Kidney glomerular epithelial cell (primary cell): Measurements from ENCODE around the gene TP53I11.

Experiments used
- DNase-seq: peaks from one replicate; lab custom pipeline; 2025; lab: John Stamatoyannopoulos, UW

TP53I11 gene

DNA sequence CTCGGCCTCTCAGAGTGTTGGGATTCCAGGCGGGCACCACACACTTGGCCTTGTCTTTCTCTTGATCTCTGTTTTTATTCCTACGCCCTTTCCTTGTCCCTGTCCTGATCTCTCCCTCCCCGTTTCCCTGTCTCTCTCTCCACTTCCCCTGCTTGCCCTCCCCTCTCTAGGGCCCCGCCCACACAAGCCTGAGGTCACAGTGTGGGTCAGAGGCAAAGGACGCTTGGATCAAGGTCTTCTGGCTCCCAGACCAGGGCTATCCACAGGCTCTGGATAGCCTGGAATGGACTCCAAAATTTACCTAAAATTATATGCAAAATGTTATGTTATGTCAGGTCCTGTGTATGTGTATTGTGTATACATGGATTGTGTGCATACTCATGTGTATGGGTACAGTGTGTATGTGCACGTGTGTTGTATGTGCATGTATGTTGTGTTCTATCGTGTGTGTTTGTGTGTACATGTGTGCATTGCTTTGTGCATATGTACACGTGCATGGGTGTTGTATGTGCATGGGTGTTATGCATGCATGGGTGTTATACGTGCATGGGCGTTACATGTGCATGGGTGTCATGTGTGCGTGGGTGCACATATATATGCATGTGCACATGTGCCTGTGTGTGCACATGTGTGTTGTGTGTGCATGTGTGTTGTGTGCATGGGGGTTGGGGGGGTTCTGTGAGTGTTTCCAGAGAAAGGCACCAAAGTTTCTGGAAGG lies 38.3 kb downstream of the TP53I11 start:
- DNase-seq = no peak

DNA sequence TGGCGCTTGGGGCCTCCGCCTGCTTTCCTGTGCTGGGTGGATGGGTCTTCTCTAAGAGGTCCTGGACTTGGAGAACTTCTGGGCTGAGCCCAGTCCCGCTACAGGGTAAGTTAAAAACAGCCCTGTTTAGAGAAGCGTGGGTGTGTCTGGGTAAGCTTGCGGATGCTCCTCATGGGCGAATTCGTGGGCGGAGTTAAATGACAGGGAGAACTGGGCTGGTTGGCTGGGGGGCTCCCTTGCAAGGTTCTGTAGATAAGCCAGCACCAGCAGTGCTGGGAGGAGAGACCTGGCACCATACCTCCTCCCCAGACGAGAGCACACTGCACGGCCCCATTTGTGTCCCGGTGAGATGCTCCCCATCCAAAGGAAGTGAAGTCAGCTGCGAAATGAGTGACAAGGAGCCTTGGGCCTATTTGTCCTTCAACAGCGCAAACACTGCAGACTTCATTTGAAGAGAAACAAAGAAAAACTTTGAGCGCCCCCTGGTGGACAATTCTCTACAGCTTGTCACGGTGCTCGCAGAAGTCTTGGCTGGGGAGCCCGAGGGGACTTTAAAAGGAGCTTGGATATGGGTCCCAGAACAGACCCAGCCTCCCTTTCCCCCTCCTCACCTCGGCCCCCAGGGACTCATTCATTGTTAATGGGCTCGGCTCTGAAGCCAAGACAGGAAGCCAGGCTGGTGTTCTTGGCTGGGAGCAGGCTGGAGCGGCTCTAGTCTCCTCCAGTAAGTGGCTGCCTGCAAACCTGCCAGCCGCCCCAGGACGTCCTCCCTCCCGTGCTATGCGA lies 39.5 kb downstream of the TP53I11 start:
- DNase-seq = peak; percentile 51

DNA sequence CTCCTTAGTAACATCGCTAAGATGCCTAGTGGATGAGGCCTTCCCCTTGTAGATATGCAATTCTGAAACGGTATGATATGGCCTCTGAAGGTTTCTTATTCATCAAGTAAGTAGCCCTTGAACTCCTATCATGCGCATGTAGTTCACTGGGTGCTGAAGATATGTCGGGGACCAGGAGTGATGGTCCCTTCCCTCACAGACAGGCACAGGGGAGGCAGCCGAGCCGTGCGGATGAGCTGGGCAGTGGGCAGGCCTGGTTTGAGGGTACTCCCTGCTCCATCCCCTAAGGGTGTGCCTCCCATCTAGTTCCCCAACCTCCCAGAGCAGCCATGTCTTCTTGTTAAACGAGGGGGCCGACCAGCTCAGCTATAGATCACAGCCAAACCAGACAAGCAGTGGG lies 40.1 kb downstream of the TP53I11 start:
- DNase-seq = no peak

DNA sequence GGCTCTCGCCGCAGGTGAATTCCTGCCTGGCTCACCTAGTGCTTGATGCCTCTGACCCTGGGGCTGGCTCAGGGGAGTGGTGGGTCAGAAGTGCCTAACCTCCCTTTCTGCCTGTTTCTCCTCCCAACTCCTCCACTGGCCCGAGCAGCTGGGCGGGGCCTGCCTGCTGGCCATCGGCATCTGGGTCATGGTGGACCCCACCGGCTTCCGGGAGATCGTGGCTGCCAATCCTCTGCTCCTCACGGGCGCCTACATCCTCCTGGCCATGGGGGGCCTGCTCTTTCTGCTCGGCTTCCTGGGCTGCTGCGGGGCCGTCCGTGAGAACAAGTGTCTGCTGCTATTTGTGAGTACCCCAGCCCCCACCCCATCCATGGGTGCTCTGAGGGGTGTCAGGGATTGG lies 41.1 kb downstream of the TP53I11 start:
- no peak for DNase-seq

DNA sequence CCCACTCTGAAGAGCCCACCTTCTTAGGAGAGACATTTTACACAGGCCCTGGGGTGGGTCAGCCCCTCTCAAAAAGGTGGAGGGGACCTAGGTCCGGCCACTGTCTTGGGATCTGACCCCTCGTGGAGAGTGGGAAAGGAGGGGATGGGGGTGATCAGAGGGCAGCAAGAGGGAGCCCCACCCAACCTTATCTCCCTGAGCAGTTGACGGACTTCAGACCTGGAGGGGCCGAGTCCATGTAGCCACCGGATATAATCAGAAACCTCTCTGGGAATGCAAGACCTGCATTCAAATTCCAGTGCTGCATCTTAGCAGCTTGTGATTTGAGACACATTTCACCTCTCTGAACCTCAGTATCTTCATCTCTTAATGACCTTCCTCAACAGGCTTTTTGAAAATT lies 44.0 kb downstream of the TP53I11 start:
- DNase-seq = no peak

DNA sequence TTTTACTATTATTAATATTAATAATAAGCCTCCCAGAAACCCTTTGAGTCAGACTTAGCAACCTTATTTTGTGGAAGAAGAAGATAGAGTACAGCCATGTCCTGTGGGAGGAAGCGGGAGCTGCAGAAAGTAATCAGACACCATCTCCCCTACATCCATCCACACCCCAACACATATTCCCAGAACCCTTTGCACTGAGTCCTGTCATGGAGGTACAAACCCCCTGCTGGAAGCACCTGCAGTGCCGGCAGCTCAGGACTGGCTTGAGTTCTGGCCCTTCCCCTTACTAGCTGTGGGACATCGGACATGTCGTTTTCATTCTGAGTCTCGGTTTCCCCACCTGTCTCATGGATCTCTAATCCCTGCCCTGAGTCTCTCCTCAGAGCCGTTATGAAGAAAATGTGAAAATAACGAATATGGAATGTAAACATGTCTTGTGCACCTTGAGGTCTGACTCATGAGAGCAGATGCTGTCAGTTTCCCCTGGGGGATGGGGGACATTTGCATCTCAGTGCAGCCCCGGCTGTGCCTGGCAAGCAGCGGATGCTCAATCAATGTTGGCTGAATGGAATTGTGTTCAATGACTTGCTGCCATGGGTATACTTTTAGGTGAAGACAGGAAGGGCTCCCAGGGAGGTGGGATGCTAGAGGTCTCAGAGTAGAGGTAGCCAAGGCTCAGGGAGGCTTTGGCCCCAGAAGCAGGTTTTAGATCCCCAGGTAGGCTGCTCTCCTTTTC lies 45.4 kb downstream of the TP53I11 start:
- no peak for DNase-seq

DNA sequence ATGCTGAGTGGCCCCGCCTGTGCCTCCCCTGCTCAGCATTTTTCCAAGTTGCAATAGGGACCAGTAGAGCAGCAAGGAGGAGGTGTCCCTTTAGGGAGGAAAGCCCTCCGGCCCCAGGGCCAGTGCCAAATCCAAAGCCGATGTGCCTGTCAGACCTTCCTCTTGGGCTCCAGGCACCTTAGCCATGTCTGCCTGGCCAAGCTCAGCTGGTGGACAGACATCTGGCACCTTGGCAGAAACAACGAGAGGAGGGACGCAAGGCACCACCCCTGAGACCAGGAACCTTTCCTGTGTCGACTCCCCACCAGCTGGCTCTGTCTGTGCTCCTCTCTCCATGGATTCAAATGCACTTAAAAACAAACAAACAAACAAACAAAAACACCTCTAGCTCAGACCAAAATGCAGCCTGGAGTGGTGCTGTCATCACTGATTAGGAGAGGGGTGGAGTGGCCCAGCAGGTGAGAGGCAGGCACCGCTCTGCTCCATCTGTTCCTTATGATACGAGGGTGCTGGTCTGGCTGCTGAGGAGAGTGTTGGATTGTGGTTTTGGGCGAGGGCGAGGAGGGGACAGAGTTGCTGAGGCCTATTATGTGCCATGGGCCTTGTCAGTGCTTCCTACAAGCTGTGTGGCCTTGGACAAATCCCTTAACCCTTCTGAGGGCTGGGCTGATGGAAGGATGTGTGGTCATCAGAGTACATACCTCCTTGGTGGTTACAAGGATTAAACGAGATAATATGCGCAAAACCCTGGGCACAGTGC lies 46.2 kb downstream of the TP53I11 start:
- no peak for DNase-seq

DNA sequence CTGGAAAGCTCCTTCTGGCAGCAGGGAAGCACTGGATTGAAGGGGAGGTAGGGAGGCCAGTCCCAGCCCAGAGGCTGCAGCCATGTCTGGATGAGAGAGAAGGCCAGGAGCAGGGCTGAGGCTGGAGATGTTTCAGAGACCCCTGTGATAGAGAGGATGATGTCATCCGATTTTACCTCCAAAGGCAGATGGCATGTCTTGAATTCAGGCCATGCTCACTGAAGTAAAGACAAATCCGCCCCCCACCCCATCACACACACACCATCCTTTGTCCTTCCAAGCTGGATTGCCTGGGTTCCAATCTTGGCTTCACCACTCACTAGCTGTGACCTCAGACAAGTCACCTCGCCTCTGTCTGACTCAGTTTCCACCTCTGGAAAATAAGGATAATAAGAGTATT lies 47.2 kb downstream of the TP53I11 start:
- DNase-seq = no peak

DNA sequence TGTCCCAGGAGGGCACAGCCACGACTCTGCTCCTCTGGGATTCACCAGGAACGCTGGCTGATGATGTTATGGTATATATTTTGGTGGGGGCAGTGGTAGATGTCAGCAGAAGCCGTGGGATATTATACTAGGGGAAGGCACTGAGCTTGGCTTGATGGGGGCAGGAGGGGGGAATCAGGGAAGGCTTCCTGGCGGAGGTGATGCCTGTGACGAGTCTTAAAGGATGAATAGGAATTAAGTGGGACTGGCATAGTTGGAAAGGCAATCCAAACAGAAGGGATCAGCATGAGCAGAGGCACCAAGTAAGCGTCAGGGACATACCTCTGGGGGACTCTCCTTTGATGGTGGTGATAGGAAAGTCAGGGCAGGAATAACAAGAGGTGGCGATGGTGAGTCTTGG lies 47.6 kb downstream of the TP53I11 start:
- no peak for DNase-seq

DNA sequence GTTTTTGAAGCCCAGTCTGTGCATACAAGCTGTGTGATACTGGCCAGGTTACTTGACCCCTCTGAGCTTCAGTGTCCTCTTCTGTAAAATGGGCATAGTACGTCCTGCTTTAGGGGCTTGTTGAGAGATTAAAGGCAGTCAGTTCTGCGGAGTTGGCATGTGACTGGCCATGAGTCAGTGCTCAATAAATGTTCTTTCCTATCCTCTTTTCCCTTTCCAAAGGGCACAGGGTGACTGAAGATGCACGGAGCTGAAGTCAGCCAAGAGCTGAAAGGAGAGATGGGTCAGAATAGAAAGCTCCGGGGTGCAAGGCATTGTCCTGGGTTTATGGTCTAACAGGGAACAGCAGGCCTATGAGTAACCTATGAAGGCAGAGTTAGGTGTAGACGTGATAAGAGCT lies 48.9 kb downstream of the TP53I11 start:
- no peak for DNase-seq

DNA sequence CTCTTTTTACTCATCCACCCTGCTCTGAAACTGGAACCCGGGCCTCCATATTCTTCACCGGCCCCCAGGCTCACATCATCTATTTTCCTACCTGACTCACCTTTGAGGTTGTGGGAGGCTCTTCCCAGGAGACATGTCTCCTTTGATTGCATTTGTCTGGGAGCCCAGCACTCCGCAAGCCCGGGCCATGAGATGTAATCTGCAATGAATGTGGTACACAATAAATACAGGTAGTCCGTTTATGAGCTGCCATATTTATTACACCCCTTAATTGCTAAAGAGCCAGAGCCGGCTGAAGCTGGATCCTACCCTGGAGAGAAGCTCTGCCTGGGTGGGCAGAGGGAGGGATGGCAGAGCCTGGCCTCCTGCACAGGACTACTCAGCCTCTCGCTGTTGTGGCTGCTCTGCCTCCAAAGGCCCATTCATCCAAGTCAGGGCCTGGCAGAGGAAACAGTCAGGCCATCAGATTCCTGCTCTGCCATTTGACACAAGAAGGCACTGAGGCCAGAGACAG lies 49.5 kb downstream of the TP53I11 start:
- DNase-seq = no peak

DNA sequence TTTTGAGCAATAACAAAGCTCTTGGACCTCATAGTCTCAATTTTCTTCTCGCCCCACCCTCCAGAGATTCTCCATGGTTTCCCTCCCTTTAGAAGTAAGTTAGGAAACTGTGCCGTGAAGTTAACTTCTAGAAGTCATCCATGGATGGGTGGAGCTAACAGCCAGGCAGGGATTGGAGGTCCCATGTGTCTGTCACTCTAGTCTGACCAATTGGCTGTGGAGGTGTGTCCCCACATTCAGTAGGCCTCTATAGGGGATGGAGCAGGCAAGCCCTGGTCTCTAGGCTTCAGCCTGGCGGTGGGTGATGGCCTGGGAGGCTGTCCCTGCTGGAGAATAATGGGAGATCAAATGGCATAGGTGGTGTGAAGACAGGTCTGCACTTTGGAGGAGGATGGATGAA lies 50.7 kb downstream of the TP53I11 start:
- DNase-seq = no peak

DNA sequence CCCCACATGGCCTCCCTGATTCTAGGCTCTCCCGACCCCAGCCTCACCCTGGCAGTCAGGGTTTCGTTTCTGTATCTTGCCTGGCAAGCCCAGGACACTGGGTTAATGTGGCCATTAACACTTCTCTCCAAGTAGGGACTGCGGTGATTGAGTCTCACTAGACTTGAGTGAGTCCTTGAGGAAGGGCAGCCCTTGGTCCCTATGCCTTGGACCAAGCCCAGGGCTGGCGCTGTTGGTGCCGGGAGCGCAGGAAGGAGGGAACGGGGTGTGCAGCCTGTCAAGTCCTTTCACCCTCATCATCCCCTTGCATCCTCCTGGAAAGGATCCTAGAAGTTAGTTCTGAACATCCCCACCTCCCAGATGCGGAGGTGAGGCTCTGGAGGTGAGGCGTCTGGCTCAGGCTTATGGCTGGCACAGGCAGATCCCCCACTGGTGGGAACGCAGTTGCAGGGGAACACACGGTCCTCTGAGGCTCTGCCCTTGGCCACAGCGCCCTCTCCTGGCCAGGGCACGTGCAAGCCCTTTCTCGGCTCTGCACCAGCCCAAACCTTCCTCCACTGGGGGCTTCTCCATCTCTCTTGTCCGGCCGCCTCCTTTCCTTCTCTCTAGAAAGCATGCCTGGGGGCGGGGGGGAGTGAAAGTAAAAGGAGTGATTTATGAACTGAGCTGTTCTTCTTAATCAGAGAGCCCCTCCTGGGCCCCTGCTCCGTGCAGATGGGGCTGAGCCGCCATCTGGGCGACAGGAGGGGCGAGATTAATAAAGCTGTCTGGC lies 56.7 kb downstream of the TP53I11 start:
- DNase-seq = peak; percentile 38

DNA sequence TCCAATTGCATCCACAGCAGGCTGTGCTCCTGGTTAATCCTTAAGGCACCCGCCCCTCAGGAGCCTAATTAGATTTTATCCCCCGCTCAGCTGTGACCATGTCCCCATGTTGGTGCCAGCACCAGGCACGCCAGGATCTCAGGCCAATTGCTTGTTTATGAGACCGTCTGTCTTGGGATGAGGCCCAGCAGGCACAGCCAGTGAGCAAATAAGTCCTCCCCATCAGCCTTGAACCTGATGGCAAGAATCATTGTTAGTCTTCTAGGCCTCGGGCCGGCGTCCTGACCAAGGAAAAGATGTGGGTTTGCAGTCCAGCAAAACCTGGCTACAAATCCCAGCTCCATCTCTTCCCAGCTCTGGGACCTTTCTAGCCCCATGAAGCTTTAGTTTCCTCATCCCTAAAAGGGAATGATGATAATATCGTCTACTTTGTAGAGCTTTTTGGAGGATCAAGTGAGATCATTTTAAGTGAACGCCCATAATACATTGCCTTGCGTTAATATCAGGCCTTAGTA lies 57.3 kb downstream of the TP53I11 start:
- DNase-seq = no peak

DNA sequence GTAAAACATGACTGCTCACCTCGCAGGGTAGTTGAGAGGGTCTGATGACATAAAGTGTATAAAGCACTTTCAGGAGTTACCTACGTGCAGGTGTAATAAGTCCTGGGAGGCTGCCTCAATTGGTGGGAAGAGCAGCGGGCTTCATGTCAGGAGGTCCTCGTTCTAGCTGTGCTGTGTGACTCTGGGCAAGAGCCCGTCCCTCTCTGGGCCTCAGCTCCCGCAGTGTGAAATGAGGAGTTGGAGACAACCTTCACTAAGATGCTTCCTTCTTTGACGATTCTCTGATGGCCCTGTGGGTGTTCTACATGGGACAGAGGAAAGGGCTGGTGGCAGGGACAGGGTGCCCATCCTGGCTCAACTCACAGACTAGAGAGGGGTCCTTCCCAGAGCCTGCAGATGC lies 57.8 kb downstream of the TP53I11 start:
- no peak for DNase-seq

DNA sequence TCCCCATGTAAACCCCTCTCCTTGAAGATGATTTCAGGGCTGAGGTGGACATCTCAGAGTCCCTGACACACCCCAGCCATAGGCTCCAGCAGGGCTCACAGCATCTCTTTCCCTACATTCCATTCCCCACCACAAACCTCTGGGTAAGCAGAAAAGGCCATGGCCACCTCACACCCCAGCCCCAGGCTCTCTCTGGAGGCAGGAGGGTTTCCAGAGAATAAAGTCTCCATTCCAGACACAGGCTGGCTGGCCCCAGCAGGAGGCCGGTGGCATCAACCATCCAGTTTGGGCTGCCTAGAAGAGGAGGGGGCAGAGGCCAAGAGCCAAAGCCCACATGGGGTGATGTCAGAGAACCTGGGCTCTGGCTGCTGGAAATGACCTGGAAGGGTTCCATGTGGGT lies 61.4 kb downstream of the TP53I11 start:
- DNase-seq = no peak

DNA sequence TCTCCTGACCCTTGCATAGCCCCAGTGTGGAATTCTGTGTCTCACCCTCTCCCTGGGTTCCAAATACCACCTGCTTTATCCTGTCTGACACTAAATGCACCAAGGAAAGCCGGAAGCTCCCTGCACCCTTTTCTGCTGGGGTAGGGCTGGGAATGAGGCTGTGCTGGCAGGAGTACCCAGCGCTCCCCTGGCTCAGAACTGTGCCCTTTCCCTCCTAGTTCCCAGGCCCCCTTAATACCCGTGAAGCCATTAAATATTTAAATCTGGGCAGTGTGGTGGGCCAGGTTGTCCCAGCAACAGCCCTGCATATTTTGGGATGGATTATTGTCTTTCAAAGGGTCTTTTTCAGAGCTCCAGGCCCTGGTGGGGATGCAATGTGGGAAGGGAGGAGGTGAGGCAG lies 63.0 kb downstream of the TP53I11 start:
- DNase-seq = no peak

DNA sequence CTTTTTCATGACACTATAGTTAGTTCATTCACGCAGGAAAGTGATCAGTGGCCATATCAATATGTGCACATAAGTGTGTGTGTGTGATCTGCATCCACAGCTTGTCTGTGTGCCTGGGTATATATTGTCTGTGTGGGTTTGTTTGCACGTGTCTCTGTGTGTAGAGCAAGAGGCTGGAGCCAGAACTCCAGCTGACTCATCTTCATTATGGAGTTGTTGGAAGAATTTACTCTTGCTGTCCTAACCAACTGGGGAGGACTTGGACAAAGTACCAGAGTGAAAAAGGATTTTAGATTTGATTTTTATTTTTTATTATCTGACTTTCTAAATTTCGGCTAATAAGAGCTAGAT lies 63.9 kb downstream of the TP53I11 start:
- DNase-seq = no peak

DNA sequence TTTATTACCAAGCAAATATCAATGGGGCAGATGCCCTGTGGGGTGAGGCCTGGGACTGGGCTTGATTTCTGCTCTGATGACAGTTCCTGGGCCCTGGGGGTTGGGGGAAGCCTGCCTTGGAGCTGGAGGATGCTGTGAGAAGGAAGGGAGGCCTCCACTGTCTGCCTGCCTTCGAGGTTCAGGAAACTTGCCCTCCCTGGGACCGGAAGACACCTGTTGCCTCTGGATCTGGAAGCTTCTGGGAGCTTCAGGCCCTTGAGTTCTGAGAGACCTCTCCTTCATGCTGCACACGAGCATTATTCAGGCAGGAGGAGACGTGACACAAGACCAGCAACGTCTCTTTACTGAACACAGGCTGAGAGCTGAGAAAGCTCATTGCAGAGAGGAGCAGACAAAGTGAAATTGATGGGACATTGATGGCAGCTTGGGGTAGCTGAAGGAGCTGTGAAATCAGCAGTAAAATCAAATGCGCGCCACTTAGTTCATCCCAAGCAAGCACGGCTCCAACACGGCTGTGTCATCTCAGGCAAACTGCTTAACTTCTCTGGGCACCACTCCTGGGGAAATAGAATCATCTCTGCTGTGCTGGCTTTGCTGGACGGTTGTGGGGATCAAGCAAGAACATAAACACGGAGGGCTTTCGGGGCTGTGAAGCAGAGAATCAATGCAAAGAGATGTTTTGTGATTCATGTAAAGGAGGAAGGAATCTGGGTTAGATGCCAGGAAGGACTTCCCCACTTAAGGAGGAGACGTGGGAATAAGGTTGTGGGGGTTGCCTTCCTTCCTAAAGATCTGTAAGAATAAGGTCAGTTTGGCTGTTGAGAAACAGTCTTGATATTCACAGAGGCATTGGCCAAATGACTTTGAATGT lies 64.5 kb downstream of the TP53I11 start:
- no peak for DNase-seq
